ENCODE data around the gene TTC34.
"Not testable (repeated sequence)": the region's sequence is repeated elsewhere in the genome, so short reads cannot be mapped to it uniquely, and the experiment has no call there.

Gene TTC34

GRCh38 chr1:2690180-2690579, 111.3 kb downstream of the TTC34 start:
- H3K4me3 ChIP-seq: not testable (repeated sequence)

GRCh38 chr1:2688336-2688665, 113.2 kb downstream of the TTC34 start:
- H3K4me3 ChIP-seq, H3K27ac ChIP-seq: not testable (repeated sequence)

More at GRCh38 chr1:2690180-2690579, 111.3 kb downstream of the TTC34 start:
- H3K27ac ChIP-seq: not testable (repeated sequence)

DNA sequence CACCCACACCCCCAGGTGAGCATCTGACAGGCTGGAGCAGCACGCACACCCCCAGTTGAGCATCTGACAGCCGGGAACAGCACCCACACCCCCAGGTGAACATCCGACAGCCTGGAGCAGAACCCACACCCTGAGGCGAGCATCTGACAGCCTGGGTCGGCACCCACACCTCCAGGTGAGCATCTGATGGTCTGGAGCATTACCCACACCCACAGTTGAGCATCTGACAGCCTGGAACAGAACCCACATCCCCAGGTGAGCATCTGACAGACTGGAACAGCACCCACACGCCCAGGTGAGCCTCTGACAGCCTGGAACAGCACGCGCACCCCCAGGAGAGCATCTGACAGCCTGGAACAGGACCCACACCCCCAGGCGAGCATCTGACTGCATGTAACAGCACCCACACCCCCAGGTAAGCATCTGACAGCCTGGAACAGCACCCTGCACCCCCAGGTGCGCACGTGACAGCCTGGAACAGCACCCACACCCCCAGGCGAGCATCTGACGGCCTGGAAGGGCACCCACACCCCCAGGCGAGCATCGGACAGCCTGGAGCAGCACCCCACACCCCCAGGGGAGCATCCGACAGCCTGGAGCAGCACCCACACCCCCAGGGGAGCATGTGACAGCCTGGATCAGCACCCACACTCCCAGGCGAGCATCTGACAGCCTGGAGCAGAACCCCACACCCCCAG, 113.7 kb downstream of the TTC34 start:
- H3K4me3 ChIP-seq, H3K27ac ChIP-seq: not testable (repeated sequence)

- H3K4me3 ChIP-seq, H3K27ac ChIP-seq: not testable (repeated sequence)
These were observed 114.3 kb downstream of the TTC34 start for GRCh38 chr1:2687174-2687591.

DNA sequence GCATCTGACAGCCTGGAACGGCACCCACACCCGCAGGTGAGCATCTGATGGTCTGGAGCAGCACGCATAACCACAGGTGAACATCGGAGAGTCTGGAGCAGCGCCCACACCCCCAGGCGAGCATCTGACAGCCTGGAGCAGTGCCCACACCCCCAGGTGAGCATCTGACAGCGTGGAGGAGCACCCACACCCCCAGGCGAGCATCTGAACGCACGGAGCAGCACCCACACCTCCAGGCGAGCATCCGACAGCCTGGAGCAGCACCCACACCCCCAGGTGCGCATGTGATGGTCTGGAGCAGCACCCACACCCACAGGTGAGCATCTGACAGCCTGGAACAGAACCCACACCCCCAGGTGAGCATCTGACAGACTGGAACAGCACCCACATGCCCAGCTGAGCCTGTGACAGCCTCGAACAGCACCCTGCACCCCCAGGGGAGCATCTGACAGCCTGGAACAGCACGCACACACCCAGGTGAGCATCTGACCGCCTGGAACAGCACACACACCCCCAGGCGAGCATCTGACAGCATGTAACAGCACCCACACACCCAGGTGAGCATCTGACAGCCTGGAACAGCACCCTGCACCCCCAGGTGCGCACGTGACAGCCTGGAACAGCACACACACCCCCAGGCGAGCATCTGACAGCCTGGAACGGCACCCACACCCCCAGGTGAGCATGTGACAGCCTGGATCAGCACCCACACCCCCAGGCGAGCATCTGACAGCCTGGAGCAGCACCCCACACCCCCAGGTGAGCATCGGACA, 115.2 kb downstream of the TTC34 start:
- H3K27ac ChIP-seq, H3K4me3 ChIP-seq: not testable (repeated sequence)

DNA sequence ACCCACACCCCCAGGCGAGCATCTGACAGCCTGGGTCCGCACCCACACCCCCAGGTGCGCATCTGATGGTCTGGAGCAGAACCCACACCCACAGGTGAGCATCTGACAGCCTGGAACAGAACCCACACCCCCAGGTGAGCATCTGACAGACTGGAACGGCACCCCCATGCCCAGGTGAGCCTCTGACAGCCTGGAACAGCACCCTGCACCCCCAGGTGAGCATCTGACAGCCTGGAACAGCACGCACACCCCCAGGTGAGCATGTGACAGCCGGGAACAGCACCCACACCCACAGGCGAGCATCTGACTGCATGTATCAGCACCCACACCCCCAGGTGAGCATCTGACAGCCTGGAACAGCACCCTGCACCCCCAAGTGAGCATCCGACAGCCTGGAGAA, 115.8 kb downstream of the TTC34 start:
- H3K27ac ChIP-seq, H3K4me3 ChIP-seq: not testable (repeated sequence)

DNA sequence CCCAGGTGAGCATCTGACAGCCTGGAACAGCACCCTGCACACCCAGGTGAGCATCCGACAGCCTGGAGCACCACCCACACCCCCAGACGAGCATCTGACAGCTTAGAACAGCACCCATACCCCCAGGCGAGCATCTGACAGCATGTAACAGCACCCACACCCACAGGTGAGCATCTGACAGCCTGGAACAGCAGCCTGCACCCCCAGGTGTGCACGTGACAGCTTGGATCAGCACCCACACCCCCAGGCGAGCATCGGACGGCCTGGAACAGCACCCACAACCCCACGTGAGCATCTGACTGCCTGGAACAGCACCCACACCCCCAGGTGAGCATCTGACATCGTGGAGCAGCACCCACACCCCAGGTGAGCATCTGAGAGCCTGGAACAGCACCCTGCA, 116.6 kb downstream of the TTC34 start:
- H3K27ac ChIP-seq, H3K4me3 ChIP-seq: not testable (repeated sequence)

DNA sequence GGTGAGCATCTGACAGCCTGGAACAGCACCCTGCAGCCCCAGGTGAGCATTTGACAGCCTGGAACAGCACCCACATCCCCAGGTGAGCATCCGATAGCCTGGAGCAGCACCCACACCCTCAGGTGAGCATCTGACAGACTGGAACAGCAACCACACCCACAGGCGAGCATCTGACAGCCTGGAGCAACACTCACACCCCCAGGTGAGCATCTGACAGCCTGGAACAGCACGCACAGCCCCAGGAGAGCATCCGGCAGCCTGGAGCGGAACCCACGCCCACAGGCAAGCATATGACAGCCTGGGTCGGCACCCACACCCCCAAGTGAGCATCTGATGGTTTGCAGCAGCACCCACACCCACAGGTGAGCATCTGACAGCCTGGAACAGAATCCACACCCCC, 117.5 kb downstream of the TTC34 start:
- not testable (repeated sequence) for H3K4me3 ChIP-seq, H3K27ac ChIP-seq

GRCh38 chr1:2683321-2683741, 118.2 kb downstream of the TTC34 start:
- not testable (repeated sequence) for H3K27ac ChIP-seq, H3K4me3 ChIP-seq

DNA sequence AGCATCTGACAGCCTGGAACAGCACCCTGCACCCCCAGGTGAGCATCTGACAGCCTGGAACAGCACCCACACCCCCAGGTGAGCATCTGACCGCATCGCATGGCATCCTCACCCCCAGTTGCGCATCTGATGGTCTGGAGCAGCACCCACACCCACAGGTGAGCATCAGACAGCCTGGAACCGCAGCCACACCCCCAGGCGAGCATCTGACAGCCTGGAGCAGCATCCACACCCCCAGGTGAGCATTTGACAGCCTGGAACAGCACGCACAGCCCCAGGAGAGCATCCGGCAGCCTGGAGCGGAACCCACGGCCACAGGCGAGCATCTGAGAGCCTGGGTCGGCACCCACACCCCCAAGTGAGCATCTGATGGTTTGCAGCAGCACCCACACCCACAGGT, 118.6 kb downstream of the TTC34 start:
- not testable (repeated sequence) for H3K27ac ChIP-seq, H3K4me3 ChIP-seq

DNA sequence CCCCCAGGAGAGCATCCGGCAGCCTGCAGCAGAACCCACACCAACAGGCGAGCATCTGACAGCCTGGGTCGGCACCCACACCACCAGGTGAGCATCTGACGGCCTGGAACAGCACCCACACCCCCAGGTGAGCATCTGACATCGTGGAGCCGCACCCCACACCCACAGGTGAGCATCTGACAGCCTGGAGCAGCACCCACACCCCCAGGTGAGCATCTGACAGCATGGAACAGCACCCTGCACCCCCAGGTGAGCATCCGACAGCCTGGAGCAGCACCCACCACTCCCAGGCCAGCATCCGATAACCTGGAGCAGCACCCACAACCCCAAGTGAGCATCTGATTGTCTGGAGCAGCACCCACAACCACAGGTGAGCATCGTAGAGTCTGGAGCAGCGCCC, 124.8 kb downstream of the TTC34 start:
- not testable (repeated sequence) for H3K27ac ChIP-seq, H3K4me3 ChIP-seq

- not testable (repeated sequence) for H3K4me3 ChIP-seq, H3K27ac ChIP-seq
These were observed 129.8 kb downstream of the TTC34 start for GRCh38 chr1:2671656-2672055.

DNA sequence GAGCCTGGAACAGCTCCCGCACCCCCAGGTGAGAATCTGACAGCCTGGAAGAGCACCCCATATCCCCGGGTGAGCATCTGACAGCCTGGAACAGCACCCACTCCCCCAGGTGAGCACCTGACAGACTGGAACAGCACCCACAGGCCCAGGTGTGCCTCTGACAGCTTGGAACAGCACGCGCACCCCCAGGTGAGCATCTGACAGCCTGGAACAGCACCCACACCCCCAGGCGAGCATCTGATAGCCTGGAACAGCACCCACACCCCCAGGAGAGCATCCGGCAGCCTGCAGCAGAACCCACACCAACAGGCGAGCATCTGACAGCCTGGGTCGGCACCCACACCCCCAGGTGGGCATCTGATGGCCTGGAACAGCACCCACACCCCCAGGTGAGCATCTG, 141.7 kb downstream of the TTC34 start:
- not testable (repeated sequence) for H3K27ac ChIP-seq, H3K4me3 ChIP-seq

GRCh38 chr1:2657909-2658308, 143.6 kb downstream of the TTC34 start:
- H3K27ac ChIP-seq, H3K4me3 ChIP-seq: not testable (repeated sequence)

- not testable (repeated sequence) for H3K4me3 ChIP-seq, H3K27ac ChIP-seq
These were observed 144.4 kb downstream of the TTC34 start for GRCh38 chr1:2657124-2657523.

- not testable (repeated sequence) for H3K4me3 ChIP-seq, H3K27ac ChIP-seq
These were observed 145.7 kb downstream of the TTC34 start for GRCh38 chr1:2655598-2656434.

DNA sequence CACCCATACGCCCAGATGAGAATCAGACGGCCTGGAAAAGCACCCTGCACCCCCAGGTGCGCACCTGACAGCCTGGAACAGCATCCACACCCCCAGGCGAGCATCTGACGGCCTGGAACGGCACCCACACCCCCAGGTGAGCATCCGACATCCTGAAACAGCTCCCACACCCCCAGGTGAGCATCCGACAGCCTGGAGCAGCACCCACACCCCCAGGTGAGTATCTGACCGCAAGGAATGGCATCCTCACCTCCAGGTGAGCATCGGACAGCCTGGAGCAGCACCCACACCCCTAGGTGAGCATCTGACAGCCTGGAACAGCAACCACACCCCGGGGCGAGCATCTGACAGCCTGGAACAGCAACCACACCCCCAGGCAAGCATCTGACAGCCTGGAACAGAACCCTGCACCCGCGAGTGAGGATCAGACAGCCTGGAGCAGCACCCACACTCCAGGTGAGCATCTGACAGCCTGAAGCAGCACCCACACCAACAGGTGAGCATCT, 147.0 kb downstream of the TTC34 start:
- not testable (repeated sequence) for H3K4me3 ChIP-seq, H3K27ac ChIP-seq

- not testable (repeated sequence) for H3K4me3 ChIP-seq, H3K27ac ChIP-seq
These were observed 147.6 kb downstream of the TTC34 start for GRCh38 chr1:2653741-2654442.

DNA sequence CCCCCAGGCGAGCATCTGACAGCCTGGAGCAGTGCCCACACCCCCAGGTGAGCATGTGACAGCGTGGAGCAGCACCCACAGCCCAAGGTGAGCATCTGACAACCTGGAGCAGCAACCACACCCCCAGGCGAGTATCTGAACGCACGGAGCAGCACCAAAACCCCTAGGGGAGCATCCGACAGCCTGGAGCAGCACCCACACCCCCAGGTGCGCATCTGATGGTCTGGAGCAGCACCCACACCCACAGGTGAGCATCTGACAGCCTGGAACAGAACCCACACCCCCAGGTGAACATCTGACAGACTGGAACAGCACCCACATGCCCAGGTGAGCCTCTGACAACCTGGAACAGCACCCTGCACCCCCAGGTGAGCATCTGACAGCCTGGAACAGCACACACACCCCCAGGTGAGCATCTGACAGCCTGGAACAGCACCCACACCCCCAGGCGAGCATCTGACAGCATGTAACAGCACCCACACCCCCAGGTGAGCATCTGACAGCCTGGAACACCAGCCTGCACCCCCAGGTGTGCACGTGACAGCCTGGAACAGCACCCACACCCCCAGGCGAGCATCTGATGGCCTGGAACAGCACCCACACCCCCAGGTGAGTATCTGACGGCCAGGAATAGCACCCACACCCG, 148.4 kb downstream of the TTC34 start:
- H3K4me3 ChIP-seq: not testable (repeated sequence)

More for the DNA sequence above, 148.4 kb downstream of the TTC34 start:
- H3K27ac ChIP-seq: not testable (repeated sequence)

Measured in skin epidermis (tissue), 12 donors.